HG03196 (cell line): ENCODE results near the gene FAM90A1.
"Not testable (repeated sequence)": the region's sequence is repeated elsewhere in the genome, so short reads cannot be mapped to it uniquely, and the experiment has no call there.

Source experiments
- ATAC-seq: cut with Tn5 transposase; IDR thresholded peaks from one replicate; pipeline ENCODE4 v1.9.1; 2021; ENCODE audit not compliant: unreplicated experiment

FAM90A1 gene

GRCh38 chr12:8179989-8180585, 47.3 kb downstream of the FAM90A1 start:
- not testable (repeated sequence) for ATAC-seq

GRCh38 chr12:8172911-8173310, 54.5 kb downstream of the FAM90A1 start:
- not testable (repeated sequence) for ATAC-seq
